HEK293 (cell line): ENCODE results near the gene CCDC142.

Source experiments
- CTCF ChIA-PET: fragments of 350-600 bp; formaldehyde crosslinking; extraction: SDS; loops from one replicate; lab custom pipeline; 2021; ENCODE audit warnings: antibody characterized with exemption; lab: Yijun Ruan, JAX
- POLR2A ChIA-PET: fragments of 300-600 bp; formaldehyde crosslinking; extraction: SDS; loops from one replicate; lab custom pipeline; 2020; ENCODE audit warnings: antibody characterized with exemption, inconsistent platforms; lab: Yijun Ruan, JAX
- H3K27ac ChIP-seq: fragments of 200-500 bp; sonication (Bioruptor generic); 2 replicates; pipeline ENCODE4 v1.5.1; 2014; ENCODE audit warnings: low read depth, low read length, control low read depth, inconsistent platforms; ENCODE audit errors: extremely low read depth
- H3K36me3 ChIP-seq, 2 experiments: fragments of 200-500 bp in 1 of 2; sonication (Bioruptor generic) in 1 of 2; 1 replicate in 1 of 2; 2 replicates in 1 of 2; pipeline ENCODE4 v1.5.1; 2014 to 2017; ENCODE audit warnings: inconsistent platforms in 2 of 2, low read length in 2 of 2; ENCODE audit not compliant: control insufficient read depth in 2 of 2, insufficient read depth in 1 of 2
- H3K4me1 ChIP-seq: fragments of 200-500 bp; sonication (Bioruptor generic); 2 replicates; pipeline ENCODE4 v1.5.1; 2014; ENCODE audit warnings: mild to moderate bottlenecking, low read length, inconsistent platforms; ENCODE audit not compliant: control insufficient read depth, insufficient read depth
- H3K4me3 ChIP-seq: 2 replicates; pipeline ENCODE4 v1.5.1; 2011; ENCODE audit warnings: low read depth, mild to moderate bottlenecking, control low read depth, low read length, moderate library complexity
- H3K9me3 ChIP-seq: fragments of 200-500 bp; sonication (Bioruptor generic); 2 replicates; pipeline ENCODE4 v1.5.1; 2014; ENCODE audit warnings: low read depth, low read length, inconsistent platforms; ENCODE audit not compliant: control insufficient read depth, insufficient read depth
- GFI1B ChIP-seq: fragments of 450-650 bp; formaldehyde crosslinking; IDR thresholded peaks from 2 replicates; pipeline ENCODE4 v1.5.1; 2016; ENCODE audit warnings: missing biosample characterization, missing genetic modification characterization
- KLF1 ChIP-seq: fragments of 450-650 bp; formaldehyde crosslinking; IDR thresholded peaks from 2 replicates; pipeline ENCODE4 v1.5.1; 2016; ENCODE audit warnings: missing biosample characterization, missing genetic modification characterization
- MYNN ChIP-seq: fragments of 450-650 bp; formaldehyde crosslinking; IDR thresholded peaks from 2 replicates; pipeline ENCODE4 v1.5.1; 2016; ENCODE audit warnings: missing biosample characterization, missing genetic modification characterization, borderline replicate concordance
- SALL2 ChIP-seq: fragments of 450-650 bp; formaldehyde crosslinking; IDR thresholded peaks from 2 replicates; pipeline ENCODE4 v1.5.0; 2017; ENCODE audit warnings: missing biosample characterization, mild to moderate bottlenecking, missing genetic modification characterization, borderline replicate concordance
- SCRT1 ChIP-seq: fragments of 450-650 bp; formaldehyde crosslinking; IDR thresholded peaks from 2 replicates; pipeline ENCODE4 v1.5.1; 2016; ENCODE audit warnings: missing biosample characterization, missing genetic modification characterization, borderline replicate concordance
- SP2 ChIP-seq: fragments of 450-650 bp; formaldehyde crosslinking; IDR thresholded peaks from 2 replicates; pipeline ENCODE4 v1.5.1; 2016; ENCODE audit warnings: missing biosample characterization, missing genetic modification characterization
- TCF7L2 ChIP-seq: IDR thresholded peaks from 2 replicates; pipeline ENCODE4 v1.6.1; 2011; ENCODE audit warnings: low read depth, mild to moderate bottlenecking, inconsistent platforms, low read length, moderate library complexity, borderline replicate concordance
- TRIM28 ChIP-seq: IDR thresholded peaks from 2 replicates; pipeline ENCODE4 v1.6.1; 2011; ENCODE audit warnings: low read length, control low read depth, borderline replicate concordance
- WT1 ChIP-seq: fragments of 450-650 bp; formaldehyde crosslinking; IDR thresholded peaks from 2 replicates; pipeline ENCODE4 v1.5.1; 2016; ENCODE audit warnings: missing biosample characterization, missing genetic modification characterization
- ZBTB48 ChIP-seq: fragments of 450-650 bp; formaldehyde crosslinking; IDR thresholded peaks from 2 replicates; pipeline ENCODE4 v1.5.1; 2016; ENCODE audit warnings: missing biosample characterization, missing genetic modification characterization
- ZEB2 ChIP-seq: fragments of 450-650 bp; formaldehyde crosslinking; IDR thresholded peaks from 2 replicates; pipeline ENCODE4 v1.5.1; 2016; ENCODE audit warnings: missing biosample characterization, missing genetic modification characterization
- ZFP3 ChIP-seq: fragments of 450-650 bp; formaldehyde crosslinking; IDR thresholded peaks from 2 replicates; pipeline ENCODE4 v1.5.1; 2016; ENCODE audit warnings: low read depth, missing biosample characterization, missing genetic modification characterization
- ZFP37 ChIP-seq: fragments of 450-650 bp; formaldehyde crosslinking; IDR thresholded peaks from 2 replicates; pipeline ENCODE4 v1.5.1; 2016; ENCODE audit warnings: missing biosample characterization, missing genetic modification characterization
- ZNF10 ChIP-seq: fragments of 450-650 bp; formaldehyde crosslinking; IDR thresholded peaks from 2 replicates; pipeline ENCODE4 v1.5.1; 2017; ENCODE audit warnings: missing biosample characterization, missing genetic modification characterization
- ZNF169 ChIP-seq: fragments of 450-650 bp; formaldehyde crosslinking; IDR thresholded peaks from 2 replicates; pipeline ENCODE4 v1.5.1; 2016; ENCODE audit warnings: missing biosample characterization, missing genetic modification characterization
- ZNF202 ChIP-seq: fragments of 450-650 bp; formaldehyde crosslinking; IDR thresholded peaks from 2 replicates; pipeline ENCODE4 v1.5.1; 2016; ENCODE audit warnings: missing biosample characterization, missing genetic modification characterization, borderline replicate concordance
- ZNF223 ChIP-seq: fragments of 450-650 bp; formaldehyde crosslinking; IDR thresholded peaks from 2 replicates; pipeline ENCODE4 v1.5.1; 2016; ENCODE audit warnings: missing biosample characterization, missing genetic modification characterization
- ZNF335 ChIP-seq: fragments of 450-650 bp; formaldehyde crosslinking; conservative IDR thresholded peaks from 2 replicates; pipeline ENCODE4 v1.5.1; 2016; ENCODE audit warnings: missing biosample characterization, missing genetic modification characterization
- ZNF354C ChIP-seq: fragments of 450-650 bp; formaldehyde crosslinking; IDR thresholded peaks from 2 replicates; pipeline ENCODE4 v1.5.1; 2016; ENCODE audit warnings: missing biosample characterization, missing genetic modification characterization, low read depth, borderline replicate concordance
- ZNF366 ChIP-seq: fragments of 450-650 bp; formaldehyde crosslinking; conservative IDR thresholded peaks from 2 replicates; pipeline ENCODE4 v1.5.1; 2016; ENCODE audit warnings: missing biosample characterization, missing genetic modification characterization
- ZNF391 ChIP-seq: fragments of 450-650 bp; formaldehyde crosslinking; IDR thresholded peaks from 2 replicates; pipeline ENCODE4 v1.5.1; 2016; ENCODE audit warnings: low read depth, missing biosample characterization, missing genetic modification characterization, borderline replicate concordance
- ZNF433 ChIP-seq: fragments of 450-650 bp; formaldehyde crosslinking; IDR thresholded peaks from 2 replicates; pipeline ENCODE4 v1.5.1; 2016; ENCODE audit warnings: missing biosample characterization, missing genetic modification characterization, low read depth
- ZNF830 ChIP-seq: fragments of 450-650 bp; IDR thresholded peaks from 2 replicates; pipeline ENCODE4 v1.5.0; 2018; ENCODE audit warnings: missing biosample characterization, missing genetic modification characterization, low read depth, mild to moderate bottlenecking, moderate library complexity
- TF ChIP-seq, protein P1 (sequence below): fragments of 450-650 bp; formaldehyde crosslinking; IDR thresholded peaks from 2 replicates; pipeline ENCODE4 v1.5.1; 2016; ENCODE audit warnings: missing biosample characterization, missing genetic modification characterization
- TF ChIP-seq, protein P2 (sequence below): fragments of 450-650 bp; formaldehyde crosslinking; IDR thresholded peaks from 2 replicates; pipeline ENCODE4 v1.5.1; 2016; ENCODE audit warnings: missing biosample characterization, missing genetic modification characterization

The CCDC142 gene

DNA sequence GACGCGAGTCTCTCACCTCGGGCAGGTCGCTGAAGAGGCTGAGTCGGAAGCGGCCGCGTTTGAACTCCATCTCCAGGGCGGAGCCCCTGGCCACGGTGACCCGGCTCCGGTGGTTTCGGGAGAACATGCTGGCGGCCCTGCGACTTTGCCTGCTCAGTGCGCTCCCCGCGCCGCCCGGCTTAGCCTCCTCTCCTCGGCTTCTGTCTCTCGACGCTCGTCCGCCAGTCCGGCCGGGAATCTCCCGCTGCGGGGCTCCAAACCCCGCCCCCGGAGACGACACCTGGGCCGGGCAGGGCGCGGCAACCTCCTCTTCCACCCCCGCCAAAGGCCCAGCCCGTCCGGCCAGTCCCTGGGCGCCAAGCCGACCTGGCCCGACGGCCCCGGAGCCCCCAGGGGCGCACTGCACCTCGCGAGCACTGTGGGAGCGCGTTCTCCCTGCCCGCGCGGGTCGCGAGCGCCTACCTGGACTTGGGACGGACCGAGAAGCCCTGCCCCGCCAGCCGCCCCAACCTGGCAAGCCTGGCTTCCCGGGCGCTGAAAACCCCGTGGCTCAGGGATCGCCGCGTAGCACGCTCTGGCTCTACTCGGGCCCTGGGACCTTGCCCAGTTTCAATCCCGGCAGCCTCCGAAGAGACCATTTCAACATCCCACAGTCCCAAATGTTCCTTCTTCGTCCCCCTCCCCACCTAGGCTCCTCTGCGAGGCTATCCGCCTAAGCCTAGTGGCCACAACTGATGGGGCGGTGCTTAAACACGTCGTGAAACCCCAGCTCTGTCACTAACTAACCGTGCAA, 40.9 kb downstream of the CCDC142 start, which contains the start of gene RTKN (continued):
- TF ChIP-seq KLF1: peak; percentile 61
- TF ChIP-seq, protein P1, sequence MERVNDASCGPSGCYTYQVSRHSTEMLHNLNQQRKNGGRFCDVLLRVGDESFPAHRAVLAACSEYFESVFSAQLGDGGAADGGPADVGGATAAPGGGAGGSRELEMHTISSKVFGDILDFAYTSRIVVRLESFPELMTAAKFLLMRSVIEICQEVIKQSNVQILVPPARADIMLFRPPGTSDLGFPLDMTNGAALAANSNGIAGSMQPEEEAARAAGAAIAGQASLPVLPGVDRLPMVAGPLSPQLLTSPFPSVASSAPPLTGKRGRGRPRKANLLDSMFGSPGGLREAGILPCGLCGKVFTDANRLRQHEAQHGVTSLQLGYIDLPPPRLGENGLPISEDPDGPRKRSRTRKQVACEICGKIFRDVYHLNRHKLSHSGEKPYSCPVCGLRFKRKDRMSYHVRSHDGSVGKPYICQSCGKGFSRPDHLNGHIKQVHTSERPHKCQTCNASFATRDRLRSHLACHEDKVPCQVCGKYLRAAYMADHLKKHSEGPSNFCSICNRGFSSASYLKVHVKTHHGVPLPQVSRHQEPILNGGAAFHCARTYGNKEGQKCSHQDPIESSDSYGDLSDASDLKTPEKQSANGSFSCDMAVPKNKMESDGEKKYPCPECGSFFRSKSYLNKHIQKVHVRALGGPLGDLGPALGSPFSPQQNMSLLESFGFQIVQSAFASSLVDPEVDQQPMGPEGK (tag by site-specific recombination): peak; percentile 79
- TF ChIP-seq ZFP37: peak; percentile 84; the same call in 1 of the 2 replicates

DNA sequence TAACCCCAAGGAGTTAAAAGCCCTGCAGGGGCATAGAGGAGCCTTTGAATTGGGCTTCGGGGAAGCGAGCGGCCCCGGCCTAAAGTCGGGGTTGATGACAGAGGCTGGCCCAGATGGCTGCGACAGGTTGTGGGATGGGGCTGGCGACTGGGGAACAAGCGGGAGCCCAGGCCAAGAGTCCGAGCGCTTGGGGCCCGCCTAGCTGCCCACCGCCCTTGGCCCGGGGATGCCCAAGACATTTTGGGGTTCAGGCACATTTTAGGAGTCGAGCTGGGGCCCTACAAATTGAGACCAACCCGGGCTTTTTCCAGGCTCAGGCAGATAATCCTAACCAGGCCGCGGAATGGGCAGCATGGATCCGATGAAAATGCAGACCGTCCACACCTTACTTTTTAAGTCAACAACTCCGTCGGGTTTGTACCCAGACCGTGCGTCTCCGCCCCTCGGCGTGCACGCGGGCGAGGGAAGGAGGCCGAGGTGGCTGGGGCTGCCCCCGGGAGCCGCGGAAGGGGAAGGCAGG, 41.6 kb downstream of the CCDC142 start:
- POLR2A ChIA-PET: interaction anchor here (1.2 to 2.4 kb wide), 9 partner anchors 10 to 263 kb away, joined by 3 to 40 read pairs (median 5); partner anchors contain the start of genes DCTN1, INO80B, MOB1A and MRPL53
- Histone ChIP-seq H3K4me3 (peak overlapping the region; percentile 56), H3K9me3 (no peaks in the 10 kb centered on the region), H3K4me1 (peaks cover 7% of the 10 kb centered on the region), H3K36me3 (peaks cover 0 to 29% of the 10 kb centered on the region in 2 experiments; a peak in 1 of 3 replicates), H3K27ac (peak overlapping the region; percentile 68)
- TF ChIP-seq ZNF335 (peak; percentile 42), ZNF391 (tag by site-specific recombination) (no peak), WT1 (tag by site-specific recombination) (no peak), TCF7L2 (0 out of 2 replicates have a peak, but pooled peaks have one; percentile 50), SCRT1 (peak; percentile 85; the same call in 1 of the 2 replicates), SALL2 (tag by site-specific recombination) (no peak)
- CTCF ChIA-PET: interaction anchor here (1.1 to 2.2 kb wide), 2 partner anchors 15 to 106 kb away, joined by 5 to 6 read pairs; no protein-coding TSS in a partner anchor

DNA sequence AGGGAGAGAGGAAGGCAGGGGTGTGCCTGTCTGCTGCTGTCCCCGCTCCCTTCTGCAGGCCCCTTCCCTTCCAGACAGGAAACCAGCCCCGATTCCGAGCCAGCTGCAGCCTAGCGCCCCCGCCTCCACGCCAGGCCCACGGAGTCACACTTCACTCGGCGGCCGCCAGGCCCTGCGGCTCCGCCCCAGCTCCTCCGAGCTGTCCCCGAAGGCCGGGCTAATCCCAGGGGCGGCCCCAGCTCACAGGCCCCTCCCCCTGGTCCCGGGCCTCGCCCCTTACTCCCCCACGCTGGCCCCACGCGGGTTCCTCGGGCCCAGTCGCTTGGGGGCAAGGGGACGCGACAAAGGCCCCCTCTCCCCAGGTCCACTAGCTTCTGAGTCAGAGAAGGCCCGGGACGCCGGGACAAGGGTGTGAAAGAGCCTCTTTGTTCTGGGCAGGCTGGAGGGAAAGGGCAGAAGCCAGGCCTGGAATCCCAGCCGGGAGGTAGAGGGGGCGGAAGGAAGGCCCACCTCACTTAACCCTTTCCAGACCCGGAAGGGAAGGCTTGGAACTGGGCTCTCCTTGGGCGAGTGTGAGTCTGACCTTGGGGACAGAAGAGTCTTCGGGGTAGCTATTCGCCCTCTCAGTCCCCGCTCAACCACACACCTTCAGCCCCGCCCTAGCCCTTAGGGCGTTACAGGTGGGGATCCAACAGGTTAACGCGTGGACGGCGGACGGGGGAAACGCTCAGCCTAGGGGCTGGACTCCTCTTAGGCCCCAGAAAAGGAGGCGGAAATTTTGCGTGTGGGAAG, 42.2 kb downstream of the CCDC142 start:
- CTCF ChIA-PET: interaction anchor here (0.6 to 2.5 kb wide), 6 partner anchors 10 to 145 kb away, joined by 3 to 6 read pairs (median 4); no protein-coding TSS in a partner anchor
- H3K9me3 ChIP-seq: no peaks in the 10 kb centered on the region
- TF ChIP-seq ZNF830 (no peak), ZNF354C (tag by site-specific recombination) (no peak), ZNF366 (no peak), ZEB2 (tag by site-specific recombination) (peak; percentile 76), ZNF10 (tag by site-specific recombination) (no peak), SP2 (peak; percentile 77), ZBTB48 (tag by site-specific recombination) (peak; percentile 61), ZNF433 (tag by site-specific recombination) (no peak), ZFP3 (tag by site-specific recombination) (no peak), ZNF223 (tag by site-specific recombination) (no peak), MYNN (tag by site-specific recombination) (0 out of 2 replicates have a peak, but pooled peaks have one; percentile 8), GFI1B (tag by site-specific recombination) (no peak), ZNF169 (tag by site-specific recombination) (no peak), ZNF202 (tag by site-specific recombination) (no peak), TRIM28 (0 out of 2 replicates have a peak, but pooled peaks have one; percentile 21)
- TF ChIP-seq, protein P2, sequence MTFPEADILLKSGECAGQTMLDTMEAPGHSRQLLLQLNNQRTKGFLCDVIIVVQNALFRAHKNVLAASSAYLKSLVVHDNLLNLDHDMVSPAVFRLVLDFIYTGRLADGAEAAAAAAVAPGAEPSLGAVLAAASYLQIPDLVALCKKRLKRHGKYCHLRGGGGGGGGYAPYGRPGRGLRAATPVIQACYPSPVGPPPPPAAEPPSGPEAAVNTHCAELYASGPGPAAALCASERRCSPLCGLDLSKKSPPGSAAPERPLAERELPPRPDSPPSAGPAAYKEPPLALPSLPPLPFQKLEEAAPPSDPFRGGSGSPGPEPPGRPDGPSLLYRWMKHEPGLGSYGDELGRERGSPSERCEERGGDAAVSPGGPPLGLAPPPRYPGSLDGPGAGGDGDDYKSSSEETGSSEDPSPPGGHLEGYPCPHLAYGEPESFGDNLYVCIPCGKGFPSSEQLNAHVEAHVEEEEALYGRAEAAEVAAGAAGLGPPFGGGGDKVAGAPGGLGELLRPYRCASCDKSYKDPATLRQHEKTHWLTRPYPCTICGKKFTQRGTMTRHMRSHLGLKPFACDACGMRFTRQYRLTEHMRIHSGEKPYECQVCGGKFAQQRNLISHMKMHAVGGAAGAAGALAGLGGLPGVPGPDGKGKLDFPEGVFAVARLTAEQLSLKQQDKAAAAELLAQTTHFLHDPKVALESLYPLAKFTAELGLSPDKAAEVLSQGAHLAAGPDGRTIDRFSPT (tag by site-specific recombination): no peak

More for the DNA sequence above, 42.2 kb downstream of the CCDC142 start:
- peaks cover 0 to 35% of the 10 kb centered on the region in 2 experiments; a peak in 1 of 3 replicates for H3K36me3 ChIP-seq
- H3K4me3 ChIP-seq: peak overlapping the region; percentile 56
- H3K27ac ChIP-seq: peak overlapping the region; percentile 68
- POLR2A ChIA-PET: interaction anchor here (0.6 to 2.4 kb wide), 22 partner anchors 9 to 433 kb away, joined by 3 to 40 read pairs (median 4); partner anchors contain the start of genes AUP1, C2orf81, CCDC142 and DCTN1
- H3K4me1 ChIP-seq: peaks cover 7% of the 10 kb centered on the region
